Dedifferentiated amniotic fluid mesenchymal stem cell (primary cell): Measurements from ENCODE around the gene PLEKHH2.
A peak's percentile ranks its signal among the peaks of the same experiment; 100 is the strongest.
"Not testable (repeated sequence)": the region's sequence is repeated elsewhere in the genome, so short reads cannot be mapped to it uniquely, and the experiment has no call there.

ENCODE experiments used
- DNase-seq: peaks from one replicate; pipeline ENCODE4 v3.0.0-alpha.2; 2016; ENCODE audit errors: extremely low spot score

Gene PLEKHH2

GRCh38 chr2:43637030-43637803 is at the start of gene PLEKHH2:
TSS of gene PLEKHH2 (plus strand) at chr2:43637260. CDS start at chr2:43644674, 7,414 bp downstream.
- peak; percentile 83 for DNase-seq

- peak; percentile 31 for DNase-seq
Measured at GRCh38 chr2:43592443-43592842, 44.6 kb upstream of the PLEKHH2 start.

- no peak for DNase-seq
Measured at GRCh38 chr2:43593254-43593653, 43.8 kb upstream of the PLEKHH2 start.

GRCh38 chr2:43594875-43595274 is 42.2 kb upstream of the PLEKHH2 start:
- no peak for DNase-seq

- DNase-seq: peak; percentile 100
Measured at GRCh38 chr2:43595603-43596412, 41.3 kb upstream of the PLEKHH2 start, which contains the start of gene THADA. TSS of gene THADA (minus strand) at chr2:43596038. CDS start at chr2:43592392, 3,646 bp downstream.

GRCh38 chr2:43600596-43600995 is 36.5 kb upstream of the PLEKHH2 start:
- DNase-seq: not testable (repeated sequence)

GRCh38 chr2:43604674-43605073 is 32.4 kb upstream of the PLEKHH2 start:
- DNase-seq: no peak

- peak; percentile 85 for DNase-seq
Measured at GRCh38 chr2:43605079-43605655, 31.9 kb upstream of the PLEKHH2 start.

GRCh38 chr2:43605851-43606250 is 31.2 kb upstream of the PLEKHH2 start:
- DNase-seq: no peak

- peak; percentile 63 for DNase-seq
Measured at GRCh38 chr2:43609290-43609918, 27.7 kb upstream of the PLEKHH2 start.

- DNase-seq: no peak
Measured at GRCh38 chr2:43610361-43610760, 26.7 kb upstream of the PLEKHH2 start.

- DNase-seq: peak; percentile 80
Measured at GRCh38 chr2:43611987-43612894, 24.8 kb upstream of the PLEKHH2 start.

- no peak for DNase-seq
Measured at GRCh38 chr2:43612944-43613343, 24.1 kb upstream of the PLEKHH2 start.

- DNase-seq: no peak
Measured at GRCh38 chr2:43616967-43617680, 19.9 kb upstream of the PLEKHH2 start.

- DNase-seq: no peak
Measured at GRCh38 chr2:43619511-43619910, 17.5 kb upstream of the PLEKHH2 start.

GRCh38 chr2:43622931-43623451 is 14.1 kb upstream of the PLEKHH2 start:
- no peak for DNase-seq

- no peak for DNase-seq
Measured at GRCh38 chr2:43631618-43632317, 5.3 kb upstream of the PLEKHH2 start.

- peak; percentile 89 for DNase-seq
Measured at GRCh38 chr2:43634604-43635306, 2.3 kb upstream of the PLEKHH2 start.

- DNase-seq: not testable (repeated sequence)
Measured at GRCh38 chr2:43636153-43636552, 907 bp upstream of the PLEKHH2 start.
